Measurements from ENCODE around the gene EIF4E1B.

The EIF4E1B gene

DNA sequence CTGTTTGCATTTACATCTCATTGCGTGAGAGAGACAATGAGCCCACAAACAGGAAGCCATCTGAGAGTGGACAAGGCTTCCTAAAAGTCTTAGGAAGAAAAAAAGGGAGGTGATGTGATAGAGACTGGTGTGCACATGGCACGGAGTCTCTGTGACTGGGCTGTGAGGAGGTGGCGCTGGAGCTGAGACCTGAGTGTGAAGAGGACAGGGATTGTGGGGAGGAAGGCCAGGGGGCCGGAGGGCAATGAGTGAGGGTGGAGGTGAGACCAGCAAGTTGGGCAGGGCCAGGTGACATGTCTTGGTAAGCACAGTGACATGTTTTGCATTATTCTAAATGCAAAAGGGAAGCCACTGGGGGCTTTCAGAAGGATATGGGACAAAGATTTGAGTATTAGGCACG is 61.9 kb downstream of the EIF4E1B start:
- DNase-seq (ENCODE audit: low read depth), result no peak
- TF ChIP-seq, protein P1, sequence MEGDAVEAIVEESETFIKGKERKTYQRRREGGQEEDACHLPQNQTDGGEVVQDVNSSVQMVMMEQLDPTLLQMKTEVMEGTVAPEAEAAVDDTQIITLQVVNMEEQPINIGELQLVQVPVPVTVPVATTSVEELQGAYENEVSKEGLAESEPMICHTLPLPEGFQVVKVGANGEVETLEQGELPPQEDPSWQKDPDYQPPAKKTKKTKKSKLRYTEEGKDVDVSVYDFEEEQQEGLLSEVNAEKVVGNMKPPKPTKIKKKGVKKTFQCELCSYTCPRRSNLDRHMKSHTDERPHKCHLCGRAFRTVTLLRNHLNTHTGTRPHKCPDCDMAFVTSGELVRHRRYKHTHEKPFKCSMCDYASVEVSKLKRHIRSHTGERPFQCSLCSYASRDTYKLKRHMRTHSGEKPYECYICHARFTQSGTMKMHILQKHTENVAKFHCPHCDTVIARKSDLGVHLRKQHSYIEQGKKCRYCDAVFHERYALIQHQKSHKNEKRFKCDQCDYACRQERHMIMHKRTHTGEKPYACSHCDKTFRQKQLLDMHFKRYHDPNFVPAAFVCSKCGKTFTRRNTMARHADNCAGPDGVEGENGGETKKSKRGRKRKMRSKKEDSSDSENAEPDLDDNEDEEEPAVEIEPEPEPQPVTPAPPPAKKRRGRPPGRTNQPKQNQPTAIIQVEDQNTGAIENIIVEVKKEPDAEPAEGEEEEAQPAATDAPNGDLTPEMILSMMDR (IDR thresholded peaks at IDR 0.05; ENCODE audit: control insufficient read depth, insufficient read depth, low read depth, low read length, missing control alignments), result no peak
- no peak overlapping the region for H3K4me3 ChIP-seq (ENCODE audit: control insufficient read depth, low read depth, low read length)

DNA sequence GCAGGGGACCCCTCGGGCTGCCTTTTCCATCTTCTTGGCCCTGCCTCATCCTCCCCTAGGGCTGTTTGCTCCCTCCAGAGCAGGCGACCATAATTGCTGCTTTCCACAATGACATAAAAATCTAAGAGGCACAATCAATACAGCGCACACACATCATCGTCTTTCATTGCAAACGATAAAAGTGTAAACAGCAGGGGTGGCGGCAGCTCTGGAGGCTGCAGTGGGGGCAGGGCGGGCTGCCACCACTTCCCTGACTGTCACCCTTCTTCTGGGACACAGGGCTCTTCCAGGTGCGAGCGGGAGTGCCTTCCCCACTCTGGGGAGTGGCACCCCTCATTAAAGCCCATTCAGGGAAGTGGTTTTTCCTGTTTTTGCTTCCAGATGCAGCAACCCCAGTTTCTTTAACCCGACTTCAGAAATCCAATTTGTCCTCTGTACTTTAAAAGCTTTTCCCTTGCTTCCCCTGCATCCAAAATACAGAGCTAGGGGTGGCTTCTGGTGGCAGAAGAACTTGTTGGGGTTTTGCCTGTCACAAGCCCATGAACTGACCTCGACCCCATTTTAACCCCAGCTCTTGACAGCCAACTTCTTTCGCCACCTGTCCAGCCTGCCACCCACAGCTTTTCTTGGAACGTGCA is 62.5 kb downstream of the EIF4E1B start:
- no peak overlapping the region for H3K4me3 ChIP-seq (ENCODE audit: control insufficient read depth, low read depth, low read length)
- no peak for DNase-seq (ENCODE audit: low read depth)
- TF ChIP-seq, protein P1 (IDR thresholded peaks at IDR 0.05; ENCODE audit: control insufficient read depth, insufficient read depth, low read depth, low read length, missing control alignments), result no peak

DNA sequence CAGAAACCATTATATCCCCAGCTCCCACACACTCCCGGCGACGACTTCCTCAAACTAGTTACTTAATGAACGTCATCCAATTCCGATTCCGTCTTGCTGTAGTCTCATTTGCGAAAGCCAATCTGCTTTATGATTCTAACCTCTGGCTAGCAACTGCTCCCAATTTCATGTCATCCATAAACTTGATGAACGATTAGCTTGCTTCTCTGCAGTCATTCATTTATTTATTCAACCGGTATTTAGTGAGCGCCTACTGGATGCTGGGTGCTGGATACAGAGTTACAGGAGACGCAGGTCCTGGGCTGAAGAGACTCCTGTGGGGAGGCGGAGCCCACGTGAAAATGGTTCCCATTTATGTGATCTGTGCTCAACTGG is 63.0 kb downstream of the EIF4E1B start:
- TF ChIP-seq, protein P1 (IDR thresholded peaks at IDR 0.05; ENCODE audit: control insufficient read depth, insufficient read depth, low read depth, low read length, missing control alignments), result no peak
- no peak for DNase-seq (ENCODE audit: low read depth)
- no peak overlapping the region for H3K4me3 ChIP-seq (ENCODE audit: control insufficient read depth, low read depth, low read length)

DNA sequence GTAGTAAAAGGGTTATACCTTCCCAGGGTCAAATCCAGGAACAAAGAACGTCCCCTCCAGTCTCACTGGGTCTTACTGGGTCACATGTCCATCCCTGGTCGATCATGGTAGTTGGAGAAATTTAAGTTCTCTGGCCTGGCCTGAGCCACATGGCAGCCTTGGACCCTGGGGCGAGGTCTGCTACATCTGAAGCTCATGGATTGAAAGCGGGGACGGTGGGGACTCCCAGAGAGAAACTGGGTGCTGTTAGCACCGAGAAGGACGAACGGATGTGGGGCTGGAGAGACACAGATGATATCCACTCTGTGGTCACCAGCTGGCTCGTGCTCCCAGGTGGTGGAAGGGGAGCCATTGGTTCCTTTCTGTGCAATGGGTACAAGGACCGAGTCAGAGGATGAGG is 63.7 kb downstream of the EIF4E1B start:
- DNase-seq (ENCODE audit: low read depth), result no peak
- TF ChIP-seq, protein P1 (IDR thresholded peaks at IDR 0.05; ENCODE audit: control insufficient read depth, insufficient read depth, low read depth, low read length, missing control alignments), result no peak
- no peak overlapping the region for H3K4me3 ChIP-seq (ENCODE audit: control insufficient read depth, low read depth, low read length)

DNA sequence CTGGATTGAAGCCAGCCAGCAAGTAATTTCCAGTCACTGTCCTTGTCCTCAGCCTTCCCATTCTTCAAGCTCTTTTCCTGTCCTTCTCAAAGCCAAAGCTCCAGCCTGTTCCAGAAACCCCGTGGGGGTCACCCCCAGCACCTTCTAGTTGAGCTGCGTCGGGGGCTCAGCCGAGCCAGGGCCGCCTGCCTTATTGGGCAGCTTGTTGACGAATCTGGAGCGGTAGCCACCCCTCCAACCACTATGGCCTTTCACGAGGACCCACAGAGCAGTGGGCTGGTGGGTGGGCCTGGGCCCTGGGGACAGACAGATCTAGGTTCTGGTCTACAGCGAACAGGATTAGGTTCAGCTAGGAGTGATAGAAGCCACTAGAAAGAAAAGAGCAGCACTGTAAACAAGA is 64.2 kb downstream of the EIF4E1B start:
- DNase-seq (ENCODE audit: low read depth), result no peak
- H3K4me3 ChIP-seq (ENCODE audit: control insufficient read depth, low read depth, low read length), result no peak overlapping the region
- TF ChIP-seq, protein P1 (IDR thresholded peaks at IDR 0.05; ENCODE audit: control insufficient read depth, insufficient read depth, low read depth, low read length, missing control alignments), result no peak

DNA sequence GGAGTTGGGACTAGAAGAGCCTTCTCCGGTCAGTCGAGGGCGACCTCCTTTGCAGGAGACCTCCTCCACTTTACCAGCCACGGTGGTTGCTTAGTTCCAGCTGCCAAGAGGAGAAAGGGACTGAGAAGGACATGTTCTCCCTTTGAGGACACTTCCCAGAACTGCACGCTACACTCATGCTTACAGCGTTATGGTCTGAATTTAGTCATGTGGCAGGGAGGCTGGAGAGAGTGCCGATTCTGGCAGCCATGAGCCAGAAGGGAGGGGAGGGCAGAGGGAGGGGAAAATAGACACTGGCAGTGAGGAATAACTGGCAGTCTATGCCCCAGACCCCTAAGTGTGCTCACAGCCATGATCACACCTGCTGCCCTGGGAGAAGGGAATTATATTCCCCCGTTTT is 64.6 kb downstream of the EIF4E1B start:
- H3K4me3 ChIP-seq (ENCODE audit: control insufficient read depth, low read depth, low read length), result no peak overlapping the region
- TF ChIP-seq, protein P1 (IDR thresholded peaks at IDR 0.05; ENCODE audit: control insufficient read depth, insufficient read depth, low read depth, low read length, missing control alignments), result no peak
- no peak for DNase-seq (ENCODE audit: low read depth)

Measured in AG09309 (cell line).